K562 (cell line): ENCODE data around the gene SHISA3. TPM values are rescaled to one million over a fixed set of nuclear protein-coding genes. Genes with fewer than 3 reads are reported as not detected.

ENCODE experiments used
- ATAC-seq: fragments of 200-7000 bp; cut with Tn5 transposase; 3 replicates; pipeline ENCODE4 v1.9.1; 2020; ENCODE audit warnings: moderate library complexity
- BruUV-seq: library from RNA; stranded (reverse); fragments of 400-500 nt; replicated peaks from 2 replicates; lab custom pipeline; 2021; lab: Mats Ljungman, UMichigan
- CTCF ChIA-PET: fragments of 300-600 bp; formaldehyde crosslinking; extraction: SDS; loops from one replicate; lab custom pipeline; 2021; ENCODE audit warnings: low intra/inter-chr PET ratio; lab: Yijun Ruan, JAX
- POLR2A ChIA-PET: fragments of 300-600, 350-650 bp; sonication (Branson Sonifier 250); formaldehyde crosslinking; extraction: SDS; loops from one replicate; lab custom pipeline; 2021; ENCODE audit warnings: antibody characterized with exemption, inconsistent platforms; lab: Yijun Ruan, JAX
- DNase-seq, 4 experiments: peaks; one replicate each; pipeline versions ENCODE4 v3.0.0 to v3.0.0-alpha.2; 2011 to 2018; ENCODE audit warnings: low spot score in 3 of 4, mixed read lengths in 3 of 4; ENCODE audit errors: extremely low read depth in 1 of 4
- FAIRE-seq: peaks from 2 replicates; lab custom pipeline; 2011; peaks lifted over from hg19 to GRCh38; lab: Jason Lieb, UNC
- H2AFZ ChIP-seq: 2 replicates; pipeline ENCODE4 v1.6.0; 2011; ENCODE audit warnings: low read depth, low read length, control low read depth, inconsistent platforms
- H3K27ac ChIP-seq: fragments of 200-600 bp; 3 replicates; pipeline ENCODE4 v1.8.0; 2011; ENCODE audit warnings: low read depth, mild to moderate bottlenecking, control low read depth, inconsistent platforms, low read length, moderate library complexity, mixed read lengths; ENCODE audit errors: extremely low read depth
- H3K27me3 ChIP-seq, 2 experiments: fragments of 300-600 bp in 1 of 2; 2 replicates in 1 of 2; 3 replicates in 1 of 2; pipeline versions ENCODE4 v1.6.0 to v1.8.0; 2011; ENCODE audit warnings: inconsistent platforms in 2 of 2, low read length in 2 of 2, mild to moderate bottlenecking in 1 of 2, mixed read lengths in 1 of 2, moderate library complexity in 1 of 2; ENCODE audit not compliant: control insufficient read depth in 2 of 2, insufficient read depth in 2 of 2
- H3K36me3 ChIP-seq: fragments of 300-600 bp; 3 replicates; pipeline ENCODE4 v1.8.0; 2011; ENCODE audit warnings: mild to moderate bottlenecking, low read length, inconsistent platforms; ENCODE audit not compliant: control insufficient read depth, insufficient read depth
- H3K4me1 ChIP-seq, 2 experiments: fragments of 200-600 bp in 1 of 2; replicated peaks in 1 of 2; 2 replicates in 1 of 2; 3 replicates in 1 of 2; pipeline versions ENCODE4 v1.5.1 to v1.8.0; 2011; ENCODE audit warnings: inconsistent platforms in 2 of 2, low read length in 2 of 2, mild to moderate bottlenecking in 1 of 2, mixed read lengths in 1 of 2, moderate library complexity in 1 of 2; ENCODE audit not compliant: control insufficient read depth in 2 of 2, insufficient read depth in 2 of 2
- H3K4me2 ChIP-seq: 2 replicates; pipeline ENCODE4 v1.6.1; 2011; ENCODE audit warnings: low read length, control low read depth, inconsistent platforms, mixed read lengths; ENCODE audit not compliant: insufficient read depth
- H3K4me3 ChIP-seq: fragments of 200-600 bp; sonication (generic), shearing (Covaris generic); 2 replicates; pipeline ENCODE4 v1.5.1; 2016; ENCODE audit warnings: control low read depth, inconsistent platforms
- H3K79me2 ChIP-seq: fragments of 200-600 bp; 3 replicates; pipeline ENCODE4 v1.8.0; 2011; ENCODE audit warnings: low read length, inconsistent platforms; ENCODE audit not compliant: control insufficient read depth, insufficient read depth
- H3K9ac ChIP-seq, 2 experiments: 2 replicates each; pipeline versions ENCODE4 v1.6.0 to v1.6.1; 2011; ENCODE audit warnings: low read depth in 2 of 2, low read length in 2 of 2, control low read depth in 1 of 2, inconsistent platforms in 1 of 2, mild to moderate bottlenecking in 1 of 2, mixed read lengths in 1 of 2; ENCODE audit not compliant: insufficient read depth in 1 of 2
- H3K9me1 ChIP-seq: one replicate; pipeline ENCODE4 v1.6.0; 2011; ENCODE audit warnings: inconsistent platforms, mild to moderate bottlenecking, low read length, moderate library complexity; ENCODE audit not compliant: control insufficient read depth, insufficient read depth
- H3K9me3 ChIP-seq: replicated peaks from 2 replicates; pipeline ENCODE4 v1.5.1; 2011; ENCODE audit warnings: low read depth, low read length, inconsistent platforms; ENCODE audit not compliant: control insufficient read depth, insufficient read depth
- H4K20me1 ChIP-seq: replicated peaks from 2 replicates; pipeline ENCODE4 v1.6.1; 2011; ENCODE audit warnings: low read length, inconsistent platforms, mixed read lengths; ENCODE audit not compliant: control insufficient read depth, insufficient read depth
- CREB1 ChIP-seq, 2 experiments: sonication (generic) in 1 of 2; formaldehyde crosslinking in 1 of 2; IDR thresholded peaks; 2 replicates each; pipeline versions ENCODE4 v1.6.1 to v1.8.0; 2012 to 2022; ENCODE audit warnings: inconsistent platforms in 1 of 2, mild to moderate bottlenecking in 1 of 2, missing genetic modification reagents in 1 of 2, moderate library complexity in 1 of 2
- CTCFL ChIP-seq: IDR thresholded peaks from 2 replicates; pipeline ENCODE4 v1.6.1; 2011; ENCODE audit warnings: borderline replicate concordance, low read depth, mild to moderate bottlenecking, moderate library complexity, low read length; ENCODE audit not compliant: insufficient read depth, poor library complexity, severe bottlenecking
- EGR1 ChIP-seq: fragments of 450-650 bp; conservative IDR thresholded peaks from 2 replicates; pipeline ENCODE4 v1.6.1; 2017; ENCODE audit warnings: mild to moderate bottlenecking
- FOXO4 ChIP-seq: fragments of 450-650 bp; formaldehyde crosslinking; IDR thresholded peaks from 2 replicates; pipeline ENCODE4 v1.4.0; 2020; ENCODE audit warnings: mild to moderate bottlenecking, moderate library complexity
- MCM2 ChIP-seq: fragments of 450-650 bp; IDR thresholded peaks from 2 replicates; pipeline ENCODE4 v1.6.1; 2017; ENCODE audit warnings: low read depth, mild to moderate bottlenecking
- PHB ChIP-seq: fragments of 250-450 bp; sonication (Bioruptor Pico); IDR thresholded peaks from 2 replicates; pipeline ENCODE4 v1.5.0; 2021
- PRMT5 ChIP-seq: sonication (generic); formaldehyde crosslinking; IDR thresholded peaks from 2 replicates; pipeline ENCODE4 v1.5.0; 2020; ENCODE audit warnings: missing genetic modification reagents
- SFPQ ChIP-seq: fragments of 200-400 bp; formaldehyde crosslinking; IDR thresholded peaks from 2 replicates; pipeline ENCODE4 v1.6.1; 2017; ENCODE audit warnings: mild to moderate bottlenecking, low read depth, low read length, moderate library complexity
- XRCC4 ChIP-seq: IDR thresholded peaks from one replicate; pipeline ENCODE4 v1.6.1; 2011; ENCODE audit not compliant: insufficient read depth, insufficient read length; ENCODE audit errors: extremely low read depth
- ZNF280A ChIP-seq: fragments of 450-650 bp; IDR thresholded peaks from 2 replicates; pipeline ENCODE4 v1.6.1; 2018; ENCODE audit warnings: mild to moderate bottlenecking, low read depth; ENCODE audit not compliant: partially characterized antibody
- ZNF347 ChIP-seq: fragments of 450-650 bp; formaldehyde crosslinking; IDR thresholded peaks from 2 replicates; pipeline ENCODE4 v1.4.0; 2020; ENCODE audit warnings: low read depth, mild to moderate bottlenecking, moderate library complexity
- ZNF436 ChIP-seq: fragments of 250-450, 450-650 bp; sonication (Bioruptor Pico); formaldehyde crosslinking; IDR thresholded peaks from 2 replicates; pipeline ENCODE4 v1.7.0; 2020; ENCODE audit warnings: mild to moderate bottlenecking
- ZNF778 ChIP-seq: fragments of 450-650 bp; formaldehyde crosslinking; IDR thresholded peaks from 2 replicates; pipeline ENCODE4 v1.4.0; 2020; ENCODE audit warnings: mild to moderate bottlenecking, moderate library complexity
- ZNF780A ChIP-seq: fragments of 250-450 bp; sonication (Bioruptor Pico); IDR thresholded peaks from 2 replicates; pipeline ENCODE4 v1.5.0; 2021; ENCODE audit warnings: mild to moderate bottlenecking
- WGBS: fragments of 100-300 bp; shearing (Covaris generic); methylation state at CpG from one replicate; pipeline ENCODE4 v1.1.6; 2016; ENCODE audit warnings: low coverage, mixed read lengths; ENCODE audit not compliant: insufficient coverage; ENCODE audit errors: missing lambda C conversion rate; 5-methylcytosine and 5-hydroxymethylcytosine counted together
- in situ Hi-C: fragments of 300-500 bp; cut with MboI; formaldehyde crosslinking; loops from 4 replicates; pipeline ENCODE4 v1.15.0; 2018; ENCODE audit warnings: inconsistent platforms, mixed read lengths
- intact Hi-C: fragments of 100-400 bp; cut with micrococcal nuclease; formaldehyde crosslinking; loops from 2 replicates; pipeline ENCODE4 v1.14.2; 2022
- polyA plus RNA-seq, 8 experiments: library from polyadenylated mRNA; depleted of rRNA in 4 of 8; stranded (reverse) in 5 of 8; unstranded in 3 of 8; fragments of >200 nt; fragmentation: Nextera tagmentation in 2 of 8; fragmentation: Illumina TruSeq in 1 of 8; extraction: Ambion mirVana in 2 of 8; extraction: Trizol in 1 of 8; gene quantifications; 2 replicates each; pipeline versions ENCODE4 v1.2.1 to v1.2.3, GENCODE V29; 2011 to 2014; ENCODE audit warnings: inconsistent platforms in 1 of 8, missing spikeins in 1 of 8
- total RNA-seq, 7 experiments: library from RNA; depleted of rRNA in 6 of 7; stranded (reverse); fragments of >200 nt in 6 of 7; fragmentation: Illumina TruSeq in 2 of 7; extraction: Trizol in 2 of 7; gene quantifications; 2 replicates each; pipeline versions ENCODE4 v1.2.1 to v1.2.3, GENCODE V29; 2011 to 2021; ENCODE audit warnings: low replicate concordance in 1 of 7

The SHISA3 gene
- total and polyA plus RNA-seq, 9 of the 15 experiments (the other 6 are each of a cell fraction or from before 2014, with no cell fraction given): not detected

GRCh38 chr4:42381666-42382065 lies 15.6 kb upstream of the SHISA3 start:
- ATAC-seq: no peak
- no peaks in the 10 kb centered on the region for H3K9me1 ChIP-seq
- intact Hi-C loops (no loop called here), in situ Hi-C loops (no loop called here)
- CTCF ChIA-PET: no interaction called here
- H3K4me2 ChIP-seq: no peak overlapping the region
- no peak for TF ChIP-seq XRCC4
- TF ChIP-seq ZNF280A: no peak
- no peak for TF ChIP-seq PRMT5 (CRISPR knock-in tag)
- no peak for TF ChIP-seq EGR1
- no peak for TF ChIP-seq ZNF780A (CRISPR knock-in tag)
- no peak for TF ChIP-seq SFPQ
- no peak for TF ChIP-seq CTCFL
- no peak for TF ChIP-seq ZNF436 (CRISPR knock-in tag)
- TF ChIP-seq ZNF347 (CRISPR knock-in tag): no peak
- no peak for TF ChIP-seq PHB (CRISPR knock-in tag)
- no peak for TF ChIP-seq ZNF778 (CRISPR knock-in tag)
- no peak for TF ChIP-seq FOXO4 (CRISPR knock-in tag)
- no peak for TF ChIP-seq MCM2
- TF ChIP-seq CREB1 (IDR thresholded peaks at IDR 0.05): no peak
- TF ChIP-seq CREB1 (CRISPR knock-in tag; IDR thresholded peaks at IDR 0.05): no peak
- no peak overlapping the region for H3K9ac ChIP-seq
- POLR2A ChIA-PET: no interaction called here
- no peaks in the 10 kb centered on the region for H3K27me3 ChIP-seq
- H4K20me1 ChIP-seq: no peaks in the 10 kb centered on the region
- no peaks in the 10 kb centered on the region for H3K4me1 ChIP-seq
- BruUV-seq: no TSS peak
- WGBS: 0% methylated on average over 2 of the region's 2 CpGs
- no peak overlapping the region for H3K4me3 ChIP-seq
- no peak for DNase-seq
- no peak for FAIRE-seq
- H3K27ac ChIP-seq: no peak overlapping the region
- no peaks in the 10 kb centered on the region for H3K9me3 ChIP-seq
- H2AFZ ChIP-seq: no peak overlapping the region
- no peaks in the 10 kb centered on the region for H3K36me3 ChIP-seq
- H3K79me2 ChIP-seq: no peaks in the 10 kb centered on the region
